ENCODE measurements around the gene EMCN.
"Not testable (repeated sequence)": the region's sequence is repeated elsewhere in the genome, so short reads cannot be mapped to it uniquely, and the experiment has no call there.

The EMCN gene, protein sequence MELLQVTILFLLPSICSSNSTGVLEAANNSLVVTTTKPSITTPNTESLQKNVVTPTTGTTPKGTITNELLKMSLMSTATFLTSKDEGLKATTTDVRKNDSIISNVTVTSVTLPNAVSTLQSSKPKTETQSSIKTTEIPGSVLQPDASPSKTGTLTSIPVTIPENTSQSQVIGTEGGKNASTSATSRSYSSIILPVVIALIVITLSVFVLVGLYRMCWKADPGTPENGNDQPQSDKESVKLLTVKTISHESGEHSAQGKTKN

DNA sequence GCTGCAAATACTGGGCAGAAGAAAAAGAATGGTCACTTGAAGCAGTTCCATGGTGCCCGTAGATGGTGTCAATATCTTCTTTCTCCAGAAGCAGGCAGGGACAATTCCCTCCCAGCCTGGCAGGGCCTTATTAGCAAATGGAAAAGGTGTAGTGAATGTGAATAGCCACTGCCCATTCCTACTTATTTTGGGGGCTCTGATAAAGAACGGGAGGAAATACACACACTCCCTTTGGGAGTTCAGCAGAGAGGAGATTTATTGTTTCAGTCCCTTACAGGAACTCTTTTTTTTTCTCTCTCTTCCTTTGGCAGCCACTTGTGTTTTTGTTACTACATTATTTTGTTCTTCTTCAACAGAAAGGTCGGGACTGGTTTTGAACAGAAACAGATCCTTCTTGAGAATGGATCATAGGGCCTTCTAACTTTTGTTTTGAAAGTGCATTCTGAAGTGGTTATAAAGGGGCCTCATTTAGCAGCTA is at the start of gene EMCN:
EMCN (minus strand) TSS at position 159 of the 478 bp plus-strand sequence; CDS start at position 51, 108 bp downstream.
- no peak for DNase-seq

DNA sequence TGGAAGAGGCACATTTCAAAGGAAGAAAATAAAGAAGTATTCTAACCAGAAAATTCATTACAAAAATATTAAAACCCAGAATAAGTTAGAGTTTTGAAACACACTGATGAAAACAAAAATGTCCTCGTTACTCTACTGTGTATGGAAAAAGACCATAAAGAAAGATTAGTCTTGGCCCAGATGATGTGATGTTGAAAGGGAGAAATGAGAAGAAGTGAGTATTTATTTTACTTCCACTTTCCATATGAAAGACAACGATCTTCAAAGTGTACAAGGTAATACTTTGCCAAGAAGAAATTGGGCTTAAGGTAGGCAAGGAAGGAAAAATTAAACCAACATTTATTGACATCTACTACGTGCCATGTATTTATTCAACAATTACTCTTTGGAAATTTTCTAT is 48.6 kb upstream of the EMCN start:
- DNase-seq = no peak

GRCh38 chr4:100557306-100557705 is 39.5 kb upstream of the EMCN start:
- DNase-seq = no peak

DNA sequence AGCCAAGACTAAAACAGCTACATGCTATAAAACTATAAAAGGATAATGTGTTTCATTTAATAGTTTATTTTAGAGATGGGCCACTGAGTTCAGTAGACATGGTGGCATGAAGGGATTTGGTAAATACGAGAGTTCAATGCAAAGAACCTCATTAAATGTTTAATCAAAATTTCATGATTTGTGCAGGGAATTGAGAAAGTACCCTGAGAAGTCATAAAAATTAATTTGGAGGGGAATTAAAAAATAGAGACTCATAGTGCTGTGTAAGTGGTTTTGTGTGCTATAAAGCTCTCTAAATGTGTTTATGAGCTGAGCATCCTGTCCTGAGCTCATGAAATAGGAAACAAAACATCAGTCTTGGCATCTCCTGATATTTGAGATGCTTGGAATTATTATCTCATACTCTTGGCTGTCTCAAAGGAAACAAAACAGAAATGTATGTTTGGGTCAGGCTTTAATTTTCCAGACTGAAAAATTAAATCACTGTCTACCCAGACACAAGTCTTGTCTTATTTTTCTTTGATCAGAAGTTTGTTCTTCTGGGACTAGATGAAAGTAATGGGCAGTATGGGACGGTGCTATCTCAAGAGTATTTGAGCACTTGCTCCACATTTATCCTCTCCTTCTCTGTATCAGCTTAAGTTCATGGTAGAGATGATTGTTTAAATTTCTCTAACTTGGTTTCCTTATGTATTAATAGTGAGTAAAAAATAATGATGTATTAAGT is 38.0 kb upstream of the EMCN start:
- DNase-seq = no peak

DNA sequence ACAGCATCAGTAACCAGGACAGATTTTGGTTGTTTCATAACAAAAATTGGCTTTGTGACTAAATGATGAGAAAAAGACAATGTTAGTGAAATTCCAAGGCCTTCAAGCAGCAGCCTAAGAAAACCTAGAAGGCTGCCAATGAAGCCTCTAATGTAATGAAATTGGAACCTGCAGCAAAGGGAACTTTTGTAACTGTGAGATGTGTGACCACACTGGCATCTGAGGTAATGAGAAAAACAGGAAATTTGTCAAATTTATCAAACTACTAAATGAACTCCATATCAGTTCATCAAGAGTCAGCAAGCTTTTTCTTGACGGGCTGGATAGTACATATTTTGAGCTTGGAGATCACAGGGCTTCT is 30.4 kb upstream of the EMCN start:
- DNase-seq = no peak

DNA sequence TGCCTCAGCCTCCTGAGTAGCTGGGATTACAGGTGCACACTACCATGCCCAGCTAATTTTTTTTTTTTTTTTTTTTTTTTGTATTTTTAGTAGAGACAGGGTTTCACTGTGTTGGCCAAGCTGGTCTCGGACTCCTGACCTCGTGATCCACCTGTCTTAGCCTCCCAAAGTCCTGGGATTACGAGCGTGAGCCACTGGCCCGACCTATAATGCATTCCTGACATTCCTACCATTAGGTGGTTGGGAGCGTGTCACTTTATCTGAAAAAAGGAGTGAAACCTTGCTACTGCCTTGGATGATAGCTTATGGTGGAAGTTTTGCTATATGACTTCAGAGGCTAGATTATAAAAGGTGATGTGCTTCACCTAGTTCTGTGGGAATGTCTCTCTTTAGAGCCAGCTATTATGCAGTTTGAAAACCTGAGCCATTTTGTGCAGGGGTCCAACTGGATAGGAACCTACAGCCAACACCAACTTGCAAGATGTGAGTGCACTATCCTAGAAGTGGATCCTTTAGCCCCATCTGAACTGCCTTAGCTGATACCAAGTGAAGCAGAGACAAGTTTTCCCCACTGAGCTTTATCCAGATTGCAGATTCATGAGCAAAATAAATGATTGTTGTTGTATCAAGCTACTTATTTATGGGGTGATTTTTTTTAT is 29.8 kb upstream of the EMCN start:
- DNase-seq = no peak

- no peak for DNase-seq
Measured at GRCh38 chr4:100545427-100545826, 27.6 kb upstream of the EMCN start.

DNA sequence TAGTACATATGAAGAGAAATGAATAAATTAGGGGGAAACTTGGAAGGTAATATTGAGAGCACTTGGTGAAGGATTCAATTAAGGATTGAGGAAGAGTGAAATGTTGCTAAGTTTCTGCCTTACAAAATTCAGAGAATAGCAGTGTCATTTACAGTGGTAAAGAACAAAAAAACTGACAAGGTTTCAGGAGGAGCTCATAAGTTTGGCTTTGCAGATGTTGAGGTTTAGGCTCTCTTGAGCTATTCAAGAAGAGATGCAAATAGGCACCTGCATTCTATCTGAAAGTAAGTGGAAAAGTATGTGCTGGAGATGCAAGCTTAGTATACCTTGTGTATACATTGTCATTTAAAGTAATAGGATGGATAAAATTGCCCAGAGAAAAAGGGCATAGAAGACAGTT is 22.3 kb upstream of the EMCN start:
- DNase-seq = no peak

GRCh38 chr4:100539706-100540105 is 21.9 kb upstream of the EMCN start:
- no peak for DNase-seq

- DNase-seq = no peak
Measured at GRCh38 chr4:100533741-100534140, 15.9 kb upstream of the EMCN start.

GRCh38 chr4:100530161-100530560 is 12.3 kb upstream of the EMCN start:
- DNase-seq = not testable (repeated sequence)

DNA sequence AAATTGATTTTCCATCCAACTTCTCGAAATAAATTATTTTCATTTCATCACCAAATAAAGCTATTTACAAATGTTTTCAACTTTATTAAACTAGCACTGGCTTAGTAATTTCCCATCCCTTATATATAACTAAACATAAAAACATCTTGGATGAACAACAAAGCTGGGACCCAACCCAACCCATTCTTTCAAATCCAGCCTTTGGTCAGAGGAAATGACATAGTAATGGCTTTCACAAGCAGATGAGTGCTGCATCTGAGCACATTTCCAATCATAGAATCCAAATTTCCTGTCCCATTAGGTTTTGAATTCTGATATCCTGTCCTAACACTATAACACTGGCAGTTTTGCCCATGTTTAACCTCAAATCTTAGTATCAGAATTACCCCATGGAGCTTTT is 7.9 kb upstream of the EMCN start:
- DNase-seq = no peak

- DNase-seq = no peak
Measured at GRCh38 chr4:100519205-100519604, 1.4 kb upstream of the EMCN start.

DNA sequence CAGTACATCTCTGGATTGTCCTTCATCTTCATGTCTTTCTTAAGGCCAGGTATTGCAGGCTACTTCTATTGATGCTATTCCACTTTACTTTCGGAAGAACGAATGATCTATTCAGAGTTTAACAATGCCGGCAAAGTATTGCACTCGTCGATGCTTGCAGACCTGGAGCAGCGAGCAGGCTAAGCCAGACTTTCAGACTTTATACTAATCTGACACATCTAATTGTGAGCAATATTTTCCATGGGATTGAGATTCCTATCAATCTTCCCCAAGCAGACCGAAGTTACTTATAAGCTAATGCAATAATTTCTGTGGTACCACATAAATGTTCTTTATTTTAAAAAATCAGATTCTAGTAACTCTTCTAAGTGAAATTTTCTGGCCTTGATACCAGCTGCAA is 1.6 kb downstream of the EMCN start:
- no peak for DNase-seq

GRCh38 chr4:100511896-100512295 is 5.9 kb downstream of the EMCN start:
- no peak for DNase-seq

GRCh38 chr4:100510551-100510950 is 7.3 kb downstream of the EMCN start:
- DNase-seq = peak; percentile 18

GRCh38 chr4:100509386-100509785 is 8.4 kb downstream of the EMCN start:
- DNase-seq = no peak

DNA sequence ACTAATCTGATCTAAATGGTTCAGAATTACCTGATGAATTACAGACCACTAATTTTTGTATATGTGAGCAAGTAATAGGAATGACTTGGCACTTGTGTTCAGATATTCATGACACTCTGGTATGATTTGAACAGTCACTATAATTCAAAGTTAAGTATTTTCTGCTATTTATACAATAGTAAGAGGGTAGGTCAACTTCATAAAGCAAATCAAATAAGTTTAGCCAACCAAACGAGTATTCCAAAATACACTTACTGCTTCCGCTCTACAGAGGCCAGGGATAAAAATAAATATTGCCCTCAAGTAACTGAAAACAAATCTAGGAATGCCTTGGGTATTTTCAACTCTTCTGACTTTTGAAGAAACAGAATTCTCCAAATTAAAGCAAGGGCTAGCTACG is 9.1 kb downstream of the EMCN start:
- DNase-seq = no peak

- DNase-seq = peak; percentile 32
Measured at GRCh38 chr4:100504086-100504874, 13.5 kb downstream of the EMCN start.

GRCh38 chr4:100497791-100498190 is 20.0 kb downstream of the EMCN start:
- DNase-seq = peak; percentile 9

DNA sequence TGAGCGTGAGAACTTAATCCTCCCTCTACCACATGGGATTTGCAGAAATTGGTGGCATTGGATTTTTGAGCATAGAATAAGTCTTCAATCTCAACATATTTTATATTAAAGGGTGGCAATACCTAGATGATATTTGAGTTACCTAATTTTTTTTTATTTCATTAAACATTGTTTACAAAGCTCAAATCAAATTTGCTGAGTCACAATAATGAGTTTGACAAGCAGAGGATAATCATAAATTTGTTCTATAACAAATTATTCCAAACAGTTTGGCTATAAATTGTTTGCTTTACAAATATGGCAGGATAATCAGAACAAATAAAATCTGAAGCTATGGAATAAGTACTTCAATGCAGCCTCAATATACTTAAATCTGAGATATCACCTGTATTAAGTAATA is 22.7 kb downstream of the EMCN start:
- DNase-seq = no peak

GRCh38 chr4:100494166-100494565 is 23.7 kb downstream of the EMCN start:
- peak; percentile 35 for DNase-seq

DNA sequence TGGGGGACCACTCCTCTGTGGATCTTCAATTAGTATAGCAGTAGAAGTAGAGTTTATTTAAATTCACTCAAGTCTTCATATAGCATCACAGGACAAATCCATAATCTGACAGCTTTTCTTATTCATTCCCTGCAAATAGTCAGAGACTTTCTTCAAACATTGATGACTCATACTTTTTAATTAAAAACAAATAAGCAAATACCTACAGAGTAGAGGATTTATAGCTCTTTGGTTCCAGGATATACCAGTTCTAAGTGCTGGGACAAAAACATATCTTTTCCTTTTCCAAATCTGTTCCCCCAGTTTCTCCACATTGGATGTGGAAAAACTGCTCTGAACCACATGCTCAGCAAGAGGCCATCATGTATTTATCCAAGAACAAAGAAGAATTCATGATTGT is 24.1 kb downstream of the EMCN start:
- peak; percentile 22 for DNase-seq

All from EL (cell line).